Measurements from ENCODE around the gene HSBP1. TPM values are rescaled to one million over a fixed set of nuclear protein-coding genes. Genes with fewer than 3 reads are reported as not detected.
A peak's percentile ranks its signal among the peaks of the same experiment; 100 is the strongest.

The HSBP1 gene
- total and polyA plus RNA-seq, 9 of the 15 experiments (the other 6 are each of a cell fraction or from before 2014, with no cell fraction given): 84.9 to 677 (median 204) TPM

- TF ChIP-seq MEIS2 (IDR thresholded peaks at IDR 0.05; ENCODE audit: partially characterized antibody) (peak; percentile 26), CEBPG (CRISPR knock-in tag; IDR thresholded peaks at IDR 0.05) (no peak), CEBPG (tag; conservative IDR thresholded peaks at IDR 0.05 in 1 of 2, IDR thresholded peaks at IDR 0.05 in 1 of 2) (no peak), GABPA (tag; conservative IDR thresholded peaks at IDR 0.05; ENCODE audit: low read depth) (peak; percentile 41; the same call in 1 of the 2 replicates), CTBP1 (IDR thresholded peaks at IDR 0.05; ENCODE audit: borderline replicate concordance) (no peak), ATF6 (CRISPR knock-in tag; IDR thresholded peaks at IDR 0.05) (no peak), RHOXF2B (CRISPR knock-in tag; conservative IDR thresholded peaks at IDR 0.05) (no peak), ARID3B (CRISPR knock-in tag; IDR thresholded peaks at IDR 0.05; ENCODE audit: borderline replicate concordance) (no peak), NRF1 (conservative IDR thresholded peaks at IDR 0.05 in 1 of 2, IDR thresholded peaks at IDR 0.05 in 1 of 2) (no peak), BHLHE40 (IDR thresholded peaks at IDR 0.05; ENCODE audit: low read length) (no peak), ZNF778 (CRISPR knock-in tag; IDR thresholded peaks at IDR 0.05) (no peak), PHF8 (IDR thresholded peaks at IDR 0.05; ENCODE audit: borderline replicate concordance, low read length) (no peak), ZFP30 (CRISPR knock-in tag; IDR thresholded peaks at IDR 0.05; ENCODE audit: borderline replicate concordance) (no peak), KDM2B (CRISPR knock-in tag; IDR thresholded peaks at IDR 0.05) (no peak), ZNF134 (CRISPR knock-in tag; conservative IDR thresholded peaks at IDR 0.05) (no peak), ETS2 (tag; IDR thresholded peaks at IDR 0.05; ENCODE audit: borderline replicate concordance, poor library complexity, severe bottlenecking) (no peak), SMARCB1 (IDR thresholded peaks at IDR 0.05; ENCODE audit: insufficient read length, low read depth) (no peak), CBX8 (IDR thresholded peaks at IDR 0.05; ENCODE audit: borderline replicate concordance, extremely low read depth, low read depth, low read length, poor library complexity, severe bottlenecking) (no peak)
Measured at GRCh38 chr16:83835586-83836566, 28.1 kb downstream of the HSBP1 start (continued).

Data from K562 (cell line).